Stimulated activated CD8-positive, alpha-beta memory T cell treated with anti-CD3 and anti-CD28 coated beads, Interleukin-12 subunit alpha, Interleukin-12 subunit beta, amount 100 ng/mL, for 1 hour (primary cell): ENCODE results near the gene METTL24.

Experiments
- DNase-seq: peaks from one replicate; pipeline ENCODE4 v3.0.0-alpha.2; 2020; ENCODE audit warnings: low read depth

The METTL24 gene

DNA sequence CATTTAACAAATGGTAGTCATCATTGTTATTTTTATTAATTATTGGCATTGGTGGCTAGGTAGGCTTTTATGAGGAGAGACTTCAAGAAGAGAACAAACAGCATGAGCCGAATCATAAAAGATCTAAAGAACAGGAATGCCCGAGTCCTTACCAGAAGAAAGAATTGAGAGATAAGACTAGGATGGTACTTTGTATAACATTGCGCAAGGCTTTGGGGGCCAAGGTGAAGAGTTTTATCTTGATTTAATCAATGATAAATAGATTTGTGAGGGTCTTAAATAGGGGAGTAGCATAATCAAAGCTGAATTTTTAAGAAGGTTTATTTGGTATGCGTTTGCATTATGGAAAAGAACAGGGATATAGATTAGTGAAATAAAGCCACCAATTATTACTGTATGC, 162.5 kb downstream of the METTL24 start:
- DNase-seq = no peak
